KOPT-K1 (cell line): ENCODE results near the gene CARD19.

Experiments used
- H3K27ac ChIP-seq: fragments of 200-600 bp; sonication (generic); 2 replicates; pipeline ENCODE4 v1.5.1; 2016; ENCODE audit warnings: antibody characterized with exemption, mild to moderate bottlenecking, low read depth, low read length; ENCODE audit not compliant: poor library complexity, severe bottlenecking
- H3K36me3 ChIP-seq: fragments of 200-600 bp; sonication (generic); 2 replicates; pipeline ENCODE4 v1.5.1; 2017; ENCODE audit warnings: antibody characterized with exemption, mild to moderate bottlenecking, low read length, moderate library complexity; ENCODE audit not compliant: insufficient read depth
- H3K9me3 ChIP-seq: fragments of 200-600 bp; sonication (generic); 2 replicates; pipeline ENCODE4 v1.5.1; 2017; ENCODE audit warnings: antibody characterized with exemption, low read length, mild to moderate bottlenecking; ENCODE audit not compliant: insufficient read depth, poor library complexity, severe bottlenecking

CARD19 gene

DNA sequence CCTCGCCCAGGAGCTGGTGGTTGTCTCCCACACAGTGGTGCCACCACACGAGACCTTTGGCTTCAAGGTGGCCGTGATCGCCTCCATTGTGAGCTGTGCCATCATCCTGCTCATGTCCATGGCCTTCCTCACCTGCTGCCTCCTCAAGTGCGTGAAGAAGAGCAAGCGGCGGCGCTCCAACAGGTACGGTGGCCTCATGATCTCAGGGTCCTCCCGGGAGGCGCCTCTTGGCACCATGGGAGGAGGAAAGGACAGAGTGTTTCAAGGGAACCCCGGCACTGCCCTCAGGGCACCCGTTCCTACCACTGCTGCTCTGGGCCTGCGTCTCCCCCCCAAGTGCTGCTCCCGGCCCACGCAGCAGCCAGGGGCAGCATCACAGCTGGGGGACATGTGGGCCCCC is 18.2 kb upstream of the CARD19 start:
- Histone ChIP-seq H3K27ac (no peak overlapping the region), H3K36me3 (no peaks in the 10 kb centered on the region), H3K9me3 (no peaks in the 10 kb centered on the region)

DNA sequence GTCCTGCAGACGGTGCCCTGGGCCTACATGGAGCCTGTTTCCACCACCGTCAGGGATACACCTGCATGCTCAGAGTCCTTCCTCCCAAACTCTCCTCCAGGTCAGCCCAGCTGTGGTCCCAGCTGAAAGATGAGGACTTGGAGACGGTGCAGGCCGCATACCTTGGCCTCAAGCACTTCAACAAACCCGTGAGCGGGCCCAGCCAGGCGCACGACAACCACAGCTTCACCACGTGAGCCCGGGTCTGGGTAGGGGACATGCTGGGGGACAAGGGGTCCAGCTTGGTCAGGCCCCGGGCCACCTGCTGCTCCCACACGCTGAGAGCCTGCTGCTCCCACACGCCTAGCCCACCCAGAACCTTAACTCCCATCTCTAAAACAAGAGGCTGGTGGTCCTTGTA is 16.6 kb upstream of the CARD19 start:
- no peak overlapping the region for H3K27ac ChIP-seq
- no peaks in the 10 kb centered on the region for H3K36me3 ChIP-seq

DNA sequence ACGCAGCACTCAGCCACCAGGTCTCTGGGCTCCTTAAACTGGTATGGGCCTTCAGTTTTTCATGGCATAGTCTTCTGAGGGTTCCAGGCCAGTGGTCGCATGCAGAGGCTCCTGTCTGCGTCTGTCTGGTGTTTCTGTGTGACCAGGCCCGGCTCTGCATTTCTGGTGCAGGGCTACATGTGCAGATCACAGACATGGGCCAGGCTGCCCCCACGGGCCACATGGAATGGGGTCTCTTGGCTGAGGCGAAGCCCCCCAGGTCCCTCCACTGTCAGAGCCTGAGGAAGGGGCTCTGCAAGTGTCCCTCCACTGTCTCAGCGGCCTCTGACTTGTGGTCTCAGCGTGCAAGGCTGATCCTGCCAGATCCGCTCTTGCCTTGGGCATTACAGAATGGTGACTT is 15.6 kb upstream of the CARD19 start:
- no peaks in the 10 kb centered on the region for H3K36me3 ChIP-seq
- H3K27ac ChIP-seq: no peak overlapping the region
- H3K9me3 ChIP-seq: no peaks in the 10 kb centered on the region

More for the DNA sequence above, 16.6 kb upstream of the CARD19 start:
- no peaks in the 10 kb centered on the region for H3K9me3 ChIP-seq

DNA sequence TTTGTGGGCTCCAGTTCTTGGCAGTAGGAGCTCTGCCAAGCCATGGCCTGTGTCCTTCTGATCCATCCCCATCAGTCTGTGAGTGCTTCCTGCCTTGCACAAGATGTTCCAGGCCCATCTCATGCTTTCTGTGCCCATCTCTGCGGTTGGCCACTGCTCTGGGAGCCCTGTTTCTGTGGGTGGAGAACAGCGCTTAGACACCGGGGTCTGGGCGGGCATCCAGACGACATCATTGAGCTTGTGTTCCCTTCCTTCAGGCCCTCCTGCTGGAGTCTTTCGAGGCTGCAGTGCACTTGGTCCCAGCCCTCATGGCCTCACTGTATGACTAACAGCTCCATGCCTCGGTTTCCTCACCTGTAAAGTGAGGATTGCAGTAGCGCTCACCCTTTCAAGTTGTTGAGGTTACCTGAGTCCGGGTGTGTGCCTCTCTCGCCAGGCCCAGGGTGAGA is 14.9 kb upstream of the CARD19 start:
- Histone ChIP-seq H3K36me3 (no peaks in the 10 kb centered on the region), H3K27ac (no peak overlapping the region), H3K9me3 (no peaks in the 10 kb centered on the region)

DNA sequence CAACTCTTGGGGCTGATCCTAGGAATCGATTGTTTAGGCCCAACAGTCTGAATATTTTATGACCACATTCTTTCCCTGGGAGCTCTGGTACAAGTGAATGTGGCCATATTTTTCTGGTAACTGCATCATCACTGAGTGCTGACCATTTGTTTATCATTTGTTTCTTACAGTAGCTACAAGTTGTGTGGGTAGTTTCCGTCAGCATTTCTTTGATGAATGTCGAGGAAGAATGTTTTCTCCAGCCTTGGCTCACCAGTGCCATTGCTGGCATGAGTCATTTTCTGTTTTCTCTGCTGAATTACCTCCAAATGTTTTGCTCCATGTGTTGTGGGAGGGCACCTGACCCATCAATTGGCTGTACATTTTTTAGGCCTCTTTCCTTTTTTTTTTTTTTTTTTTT is 14.1 kb upstream of the CARD19 start:
- no peaks in the 10 kb centered on the region for H3K9me3 ChIP-seq
- no peaks in the 10 kb centered on the region for H3K36me3 ChIP-seq
- no peak overlapping the region for H3K27ac ChIP-seq

DNA sequence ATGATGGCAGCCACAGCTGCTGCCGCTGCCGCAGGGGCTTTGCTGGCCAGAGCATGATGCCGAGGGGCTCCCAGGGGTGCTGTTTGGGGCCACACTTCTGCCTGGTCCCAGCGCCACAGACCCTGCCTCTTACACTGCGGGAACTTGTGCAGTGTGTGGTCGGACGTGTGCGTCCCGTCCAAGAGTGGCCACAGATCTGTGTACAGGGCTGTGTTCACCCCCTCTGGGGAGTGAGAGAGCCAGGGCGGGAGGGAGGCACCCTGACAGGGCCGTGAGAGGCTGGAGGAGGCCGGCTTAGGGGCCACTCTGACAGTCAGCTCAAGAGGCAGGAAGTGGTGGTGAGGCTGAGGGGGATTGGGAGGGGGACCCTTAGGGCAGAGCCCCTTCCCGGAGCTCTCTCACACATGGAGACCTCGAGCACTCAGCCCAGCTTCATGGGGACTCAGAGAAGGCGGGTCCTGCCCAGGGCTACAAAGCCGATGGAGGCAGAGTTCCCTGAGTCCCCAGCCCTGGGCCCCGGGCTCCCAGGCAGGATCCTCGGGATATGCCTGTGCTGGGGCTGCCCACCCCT is 13.1 kb upstream of the CARD19 start:
- peak overlapping the region; percentile 69 for H3K27ac ChIP-seq
- no peaks in the 10 kb centered on the region for H3K9me3 ChIP-seq
- no peaks in the 10 kb centered on the region for H3K36me3 ChIP-seq

DNA sequence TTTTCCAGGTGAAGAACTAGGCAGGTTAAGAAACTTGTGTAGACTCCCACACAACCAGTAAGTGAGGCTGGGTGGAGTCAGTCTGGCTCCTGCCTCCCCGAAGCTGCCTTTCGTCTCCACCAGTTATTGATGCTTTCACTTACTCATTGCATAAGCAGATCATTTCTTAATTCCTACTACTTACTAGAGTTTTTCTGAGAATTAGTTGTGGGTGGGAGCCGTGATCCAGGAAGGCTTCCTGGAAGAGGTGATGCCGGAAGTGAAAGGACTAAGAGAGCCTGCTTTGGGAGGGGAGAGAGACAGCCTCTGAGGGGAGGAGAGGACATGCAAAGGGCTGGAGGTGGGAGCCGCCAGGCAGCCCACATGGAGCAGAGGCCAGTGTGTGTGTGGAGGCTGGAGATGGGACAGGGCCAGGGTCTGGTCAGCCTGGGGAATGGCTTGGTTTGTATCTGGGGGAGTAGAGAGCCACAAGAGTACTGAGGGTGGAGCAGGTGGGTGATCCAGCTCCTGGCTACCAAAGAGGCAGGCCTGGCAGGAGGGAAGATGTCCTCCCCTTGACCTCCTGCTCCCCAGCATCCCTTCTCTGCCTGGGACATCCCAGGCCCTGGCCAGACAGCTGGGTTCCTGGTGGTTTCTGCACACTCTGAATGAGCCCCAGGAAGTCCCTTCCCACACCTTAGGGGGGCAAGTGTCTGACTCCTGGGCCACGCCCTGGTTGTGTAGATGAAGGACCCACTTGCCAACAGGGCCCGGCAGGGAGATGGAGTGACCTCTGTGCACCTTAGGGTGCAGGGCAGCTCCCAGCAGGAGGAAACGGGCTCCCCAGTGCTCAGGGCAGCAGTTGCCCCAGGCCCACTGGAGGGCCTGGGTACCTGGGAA is 12.2 kb upstream of the CARD19 start:
- Histone ChIP-seq H3K27ac (peak overlapping the region; percentile 69), H3K36me3 (no peaks in the 10 kb centered on the region), H3K9me3 (no peaks in the 10 kb centered on the region)

DNA sequence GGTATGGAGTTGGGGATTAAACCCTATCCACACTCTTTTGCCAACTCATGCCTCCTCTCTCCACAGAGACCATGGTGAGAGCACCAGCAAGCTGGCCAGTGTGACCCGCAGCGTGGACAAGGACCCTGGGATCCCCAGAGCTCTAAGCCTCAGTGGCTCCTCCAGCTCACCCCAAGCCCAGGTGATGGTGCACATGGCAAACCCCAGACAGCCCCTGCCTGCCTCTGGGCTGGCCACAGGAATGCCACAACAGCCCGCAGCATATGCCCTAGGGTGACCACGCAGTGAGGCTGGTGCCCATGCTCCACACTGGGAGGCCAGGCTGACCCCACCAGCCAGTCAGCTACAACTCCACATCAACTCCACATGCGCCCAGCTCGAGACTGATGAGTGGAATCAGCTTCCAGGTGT is 11.5 kb upstream of the CARD19 start:
- Histone ChIP-seq H3K9me3 (no peaks in the 10 kb centered on the region), H3K27ac (peak overlapping the region; percentile 69), H3K36me3 (no peaks in the 10 kb centered on the region)

DNA sequence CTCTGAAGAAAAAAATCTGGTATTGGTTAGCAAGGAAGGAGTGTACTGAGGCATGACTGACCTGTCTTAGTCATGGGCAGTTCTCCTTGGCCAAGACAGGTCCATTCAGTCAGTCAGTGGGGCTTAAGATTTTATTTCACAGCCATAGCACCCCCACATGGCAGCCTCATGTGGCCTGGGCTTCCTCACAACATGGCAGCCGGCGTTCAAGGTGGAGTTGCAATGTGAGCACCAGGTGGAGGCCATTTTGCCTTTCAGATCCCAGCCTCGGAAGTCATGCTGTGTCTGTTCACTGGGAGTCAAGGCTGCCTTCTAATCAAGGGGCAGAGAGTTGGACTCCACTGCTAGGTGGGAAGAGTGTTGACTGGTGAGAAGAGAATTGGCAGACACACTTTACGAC is 10.3 kb upstream of the CARD19 start:
- Histone ChIP-seq H3K9me3 (no peaks in the 10 kb centered on the region), H3K27ac (no peak overlapping the region), H3K36me3 (no peaks in the 10 kb centered on the region)

DNA sequence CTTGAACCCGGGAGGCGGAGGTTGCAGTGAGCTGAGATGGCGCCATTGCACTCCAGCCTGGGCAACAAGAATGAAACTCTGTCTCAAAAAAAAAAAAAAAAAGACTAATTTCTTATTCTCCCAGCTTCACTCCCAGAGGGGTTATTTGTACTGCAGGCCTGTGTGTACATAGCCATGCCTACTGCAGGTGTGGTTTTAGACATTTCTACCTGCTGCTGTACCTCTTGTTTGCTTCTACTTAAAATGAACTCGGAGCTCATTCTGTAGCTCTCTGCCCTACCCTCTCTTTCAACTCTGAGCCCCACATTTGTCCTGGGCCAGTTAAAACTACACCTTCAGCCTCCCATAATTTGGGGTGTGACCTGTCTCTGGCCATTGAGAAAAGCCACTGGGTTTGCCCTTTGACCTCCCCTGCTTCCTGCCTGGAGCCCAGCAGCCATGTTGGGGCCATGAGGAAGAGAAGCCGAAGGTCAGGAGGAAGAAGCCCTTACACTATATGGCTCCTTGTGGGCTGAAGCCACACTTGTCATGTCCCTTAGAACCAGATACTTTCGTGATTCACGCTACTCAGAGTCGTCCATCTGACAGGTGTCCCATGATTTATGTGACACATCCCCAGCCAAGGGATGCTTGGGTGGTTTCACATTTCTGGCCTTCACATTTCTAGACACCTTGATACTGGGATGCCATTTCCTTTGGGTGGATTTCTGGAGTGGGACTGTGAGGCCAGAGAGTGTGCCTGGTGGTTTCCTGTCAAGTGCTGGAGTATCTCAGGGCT is 9.4 kb upstream of the CARD19 start:
- no peak overlapping the region for H3K27ac ChIP-seq
- H3K36me3 ChIP-seq: no peaks in the 10 kb centered on the region

DNA sequence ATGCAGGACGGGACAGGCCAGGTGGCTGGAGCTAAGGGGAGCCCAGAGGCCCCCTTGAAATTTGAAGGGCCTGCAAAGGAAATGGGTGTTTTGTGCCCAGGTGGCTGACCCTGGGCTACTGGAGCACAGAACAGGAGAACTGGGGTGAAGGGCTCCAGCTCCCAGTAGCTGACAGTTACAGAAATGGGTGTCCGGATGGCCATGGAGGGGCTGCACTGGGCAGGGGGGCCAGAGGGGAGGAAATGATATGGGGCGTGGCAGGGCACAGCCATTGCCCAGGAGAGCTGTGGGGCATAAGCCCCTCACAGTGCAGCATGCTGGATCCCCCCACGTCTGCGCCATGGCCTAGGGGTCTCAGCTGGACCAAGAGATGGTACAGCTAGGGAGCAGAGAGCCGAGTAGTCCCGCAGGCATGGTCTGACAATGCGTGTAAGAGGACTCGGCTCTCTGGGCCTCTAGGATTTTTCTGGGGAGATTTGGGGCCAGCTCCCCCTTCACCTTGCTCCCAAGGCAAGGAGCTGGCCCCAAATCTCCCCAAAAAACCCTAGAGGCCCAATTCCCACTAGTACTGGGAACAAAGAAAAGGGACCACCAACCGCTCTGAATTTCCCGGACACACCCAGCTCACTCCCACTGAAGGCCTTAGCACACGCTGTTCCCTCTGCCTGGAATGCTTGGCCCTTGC is 7.9 kb upstream of the CARD19 start:
- Histone ChIP-seq H3K27ac (no peak overlapping the region), H3K36me3 (no peaks in the 10 kb centered on the region), H3K9me3 (no peaks in the 10 kb centered on the region)

More for the DNA sequence above, 9.4 kb upstream of the CARD19 start:
- H3K9me3 ChIP-seq: no peaks in the 10 kb centered on the region

DNA sequence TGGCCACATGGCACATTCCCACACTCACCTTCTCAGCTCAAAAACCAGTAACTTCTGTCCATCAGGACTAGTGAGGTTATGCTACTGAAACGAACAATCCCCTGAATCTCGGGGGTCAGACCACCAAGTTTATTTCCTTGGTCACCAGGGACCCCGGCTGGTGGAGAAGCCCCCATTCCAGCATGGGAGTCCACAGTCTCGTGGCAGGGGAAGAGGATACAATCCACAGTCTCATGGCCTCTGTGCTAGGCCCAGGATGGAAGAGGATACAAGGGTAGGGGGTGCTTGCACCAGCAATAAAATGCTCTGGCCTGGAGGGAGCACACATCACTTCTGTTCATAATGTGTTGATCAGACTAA is 7.4 kb upstream of the CARD19 start:
- H3K9me3 ChIP-seq: no peaks in the 10 kb centered on the region
- no peak overlapping the region for H3K27ac ChIP-seq
- H3K36me3 ChIP-seq: no peaks in the 10 kb centered on the region

DNA sequence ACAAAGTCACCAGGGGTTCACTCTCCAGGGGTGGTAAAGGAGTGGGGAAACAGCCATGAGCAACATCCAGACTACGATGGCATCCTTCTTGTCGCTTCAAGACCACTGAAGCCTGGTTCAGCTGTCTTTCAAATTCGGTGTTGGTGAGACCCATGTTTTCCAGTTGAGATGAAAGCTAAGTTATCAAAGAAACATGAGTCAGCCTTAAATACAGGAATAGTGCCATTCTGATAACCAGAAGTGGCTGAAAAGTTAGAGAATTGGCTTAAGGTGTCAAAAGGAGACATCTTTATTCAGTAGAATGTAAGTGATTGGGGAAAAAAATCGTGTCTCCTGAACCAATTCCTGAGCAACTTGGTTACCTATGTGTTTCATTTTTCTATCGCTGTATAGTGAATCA is 7.0 kb upstream of the CARD19 start:
- no peak overlapping the region for H3K27ac ChIP-seq
- H3K9me3 ChIP-seq: no peaks in the 10 kb centered on the region
- H3K36me3 ChIP-seq: no peaks in the 10 kb centered on the region

DNA sequence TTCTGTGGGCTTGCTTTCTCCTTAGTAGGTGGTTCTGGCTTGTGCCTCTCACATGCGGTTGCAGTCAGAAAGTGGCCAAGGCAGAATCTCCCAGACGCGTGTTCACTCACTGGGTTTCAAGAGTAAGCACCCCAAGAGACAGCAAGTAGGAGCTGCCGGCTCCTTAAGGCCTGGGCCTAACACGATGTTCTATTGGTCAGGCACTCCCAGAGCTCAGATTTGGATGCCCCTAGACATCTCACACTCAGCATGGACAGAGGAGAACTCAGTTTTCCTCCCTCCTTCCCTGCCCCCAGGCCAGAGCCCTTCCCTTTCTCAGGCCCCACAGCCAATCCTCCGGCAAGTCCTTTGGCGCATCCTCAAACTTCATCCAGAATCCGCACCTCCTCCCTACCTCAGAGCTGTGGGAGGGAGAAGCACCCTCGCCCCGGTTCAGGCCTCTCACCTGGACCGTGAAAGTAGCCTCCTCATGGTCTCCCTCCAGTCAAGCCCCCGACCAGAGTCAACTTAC is 6.5 kb upstream of the CARD19 start:
- Histone ChIP-seq H3K9me3 (no peaks in the 10 kb centered on the region), H3K36me3 (no peaks in the 10 kb centered on the region), H3K27ac (no peak overlapping the region)
